ENCODE measurements around the gene DOP1A.

DNA sequence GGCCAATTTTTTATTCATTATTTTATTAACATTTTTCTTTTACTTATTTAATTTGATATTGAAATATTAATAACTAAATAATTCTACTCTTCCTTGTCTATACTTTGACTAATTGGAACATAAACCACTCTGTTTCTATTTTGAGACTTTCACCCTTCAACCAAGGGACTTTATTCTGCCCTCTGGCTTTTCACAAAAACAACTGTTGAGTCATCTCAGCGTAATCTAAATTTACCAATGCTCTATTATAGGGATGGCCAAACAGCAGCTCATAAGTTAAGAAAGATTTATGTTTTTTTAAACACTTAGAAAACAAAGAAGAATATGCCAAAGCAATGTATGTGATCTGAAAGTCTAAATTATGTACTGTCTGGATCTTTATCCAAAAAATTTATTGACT, 46.7 kb downstream of the DOP1A start:
- TF ChIP-seq, protein P1, sequence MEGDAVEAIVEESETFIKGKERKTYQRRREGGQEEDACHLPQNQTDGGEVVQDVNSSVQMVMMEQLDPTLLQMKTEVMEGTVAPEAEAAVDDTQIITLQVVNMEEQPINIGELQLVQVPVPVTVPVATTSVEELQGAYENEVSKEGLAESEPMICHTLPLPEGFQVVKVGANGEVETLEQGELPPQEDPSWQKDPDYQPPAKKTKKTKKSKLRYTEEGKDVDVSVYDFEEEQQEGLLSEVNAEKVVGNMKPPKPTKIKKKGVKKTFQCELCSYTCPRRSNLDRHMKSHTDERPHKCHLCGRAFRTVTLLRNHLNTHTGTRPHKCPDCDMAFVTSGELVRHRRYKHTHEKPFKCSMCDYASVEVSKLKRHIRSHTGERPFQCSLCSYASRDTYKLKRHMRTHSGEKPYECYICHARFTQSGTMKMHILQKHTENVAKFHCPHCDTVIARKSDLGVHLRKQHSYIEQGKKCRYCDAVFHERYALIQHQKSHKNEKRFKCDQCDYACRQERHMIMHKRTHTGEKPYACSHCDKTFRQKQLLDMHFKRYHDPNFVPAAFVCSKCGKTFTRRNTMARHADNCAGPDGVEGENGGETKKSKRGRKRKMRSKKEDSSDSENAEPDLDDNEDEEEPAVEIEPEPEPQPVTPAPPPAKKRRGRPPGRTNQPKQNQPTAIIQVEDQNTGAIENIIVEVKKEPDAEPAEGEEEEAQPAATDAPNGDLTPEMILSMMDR (IDR thresholded peaks at IDR 0.05): no peak
- TF ChIP-seq POLR2A (IDR thresholded peaks at IDR 0.05) (no peak), EP300 (IDR thresholded peaks at IDR 0.05; ENCODE audit: low read depth) (no peak)
